GM19467 (cell line): Measurements from ENCODE around the gene TVP23A.
"Not testable (repeated sequence)": the region's sequence is repeated elsewhere in the genome, so short reads cannot be mapped to it uniquely, and the experiment has no call there.

Experiments used
- ATAC-seq: cut with Tn5 transposase; IDR thresholded peaks from one replicate; pipeline ENCODE4 v1.9.1; 2021; ENCODE audit warnings: mild to moderate bottlenecking, moderate library complexity; ENCODE audit not compliant: unreplicated experiment

The TVP23A gene

GRCh38 chr16:10836174-10836853, 17.7 kb upstream of the TVP23A start:
- no peak for ATAC-seq

DNA sequence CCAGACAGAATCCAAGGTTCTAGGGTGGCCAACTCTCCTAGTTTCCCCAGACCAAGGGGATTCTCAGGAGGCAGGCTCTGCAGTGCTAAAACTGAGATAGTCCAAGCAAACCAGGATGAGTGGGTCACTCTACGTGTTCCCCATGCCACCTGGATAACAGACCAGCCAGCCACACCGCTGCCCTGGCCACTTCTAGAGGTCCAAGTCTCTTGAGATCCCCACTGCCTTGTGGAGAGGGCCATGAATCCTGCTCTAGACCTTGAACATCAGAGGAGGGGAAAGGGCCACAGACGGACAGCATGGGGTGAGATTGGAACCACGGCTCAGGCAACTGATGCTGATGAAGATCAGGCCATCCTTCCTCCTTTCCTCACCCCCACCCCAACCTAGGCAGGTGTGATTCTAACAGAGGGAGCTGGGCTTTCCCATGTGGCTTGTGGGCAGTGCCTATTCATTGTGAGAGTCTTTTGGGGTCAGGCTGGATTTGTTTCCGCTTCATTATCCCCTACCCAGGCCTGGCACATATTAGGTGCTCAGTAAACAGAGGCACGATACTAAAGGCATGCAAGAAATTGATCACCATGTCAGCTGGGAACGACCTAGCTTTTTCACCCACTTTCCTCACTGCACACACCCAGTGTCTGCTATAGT, 16.8 kb upstream of the TVP23A start:
- peak; percentile 51 for ATAC-seq

- no peak for ATAC-seq
Measured at GRCh38 chr16:10834766-10835165, 16.2 kb upstream of the TVP23A start.

DNA sequence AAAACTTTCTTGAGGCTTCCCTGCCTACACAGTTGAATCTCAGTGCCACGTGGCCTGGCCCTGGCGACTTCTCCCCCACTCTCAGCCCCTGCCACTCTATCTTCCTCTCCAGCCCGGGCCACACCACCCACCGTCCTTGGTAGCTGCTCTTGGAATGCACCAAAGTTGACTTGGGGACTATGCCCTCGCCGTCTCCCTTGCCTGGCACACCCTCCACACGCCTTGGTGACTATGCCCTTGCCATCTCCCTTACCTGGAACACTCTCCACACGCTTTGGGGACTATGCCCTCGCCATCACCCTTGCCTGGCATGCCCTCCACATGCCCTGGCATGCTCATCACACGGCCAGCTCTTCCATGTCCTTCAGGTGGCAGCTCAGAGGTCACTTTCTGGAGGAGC, 15.5 kb upstream of the TVP23A start:
- no peak for ATAC-seq

DNA sequence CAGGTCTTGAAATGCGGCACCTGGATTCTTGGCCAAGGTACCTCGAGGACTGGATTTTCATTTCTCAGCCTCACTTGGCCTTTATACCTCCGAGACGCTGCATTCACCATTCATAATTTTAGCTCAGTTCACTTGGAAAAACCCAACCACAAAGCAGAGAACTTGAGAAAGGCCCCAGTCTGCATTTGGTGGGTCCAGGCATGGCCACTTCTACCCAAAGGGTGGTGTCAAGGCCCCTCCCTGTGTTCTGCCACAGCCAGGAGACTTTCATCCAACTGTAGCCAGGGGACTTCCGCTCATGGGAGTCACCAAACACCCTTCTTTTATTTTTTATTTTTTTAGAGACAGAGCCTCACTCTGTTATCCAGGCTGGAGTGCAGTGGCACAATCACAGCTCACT, 14.7 kb upstream of the TVP23A start:
- no peak for ATAC-seq

- ATAC-seq: no peak
Measured at GRCh38 chr16:10831894-10832886, 13.6 kb upstream of the TVP23A start.

- ATAC-seq: not testable (repeated sequence)
Measured at GRCh38 chr16:10830240-10830639, 11.6 kb upstream of the TVP23A start.

DNA sequence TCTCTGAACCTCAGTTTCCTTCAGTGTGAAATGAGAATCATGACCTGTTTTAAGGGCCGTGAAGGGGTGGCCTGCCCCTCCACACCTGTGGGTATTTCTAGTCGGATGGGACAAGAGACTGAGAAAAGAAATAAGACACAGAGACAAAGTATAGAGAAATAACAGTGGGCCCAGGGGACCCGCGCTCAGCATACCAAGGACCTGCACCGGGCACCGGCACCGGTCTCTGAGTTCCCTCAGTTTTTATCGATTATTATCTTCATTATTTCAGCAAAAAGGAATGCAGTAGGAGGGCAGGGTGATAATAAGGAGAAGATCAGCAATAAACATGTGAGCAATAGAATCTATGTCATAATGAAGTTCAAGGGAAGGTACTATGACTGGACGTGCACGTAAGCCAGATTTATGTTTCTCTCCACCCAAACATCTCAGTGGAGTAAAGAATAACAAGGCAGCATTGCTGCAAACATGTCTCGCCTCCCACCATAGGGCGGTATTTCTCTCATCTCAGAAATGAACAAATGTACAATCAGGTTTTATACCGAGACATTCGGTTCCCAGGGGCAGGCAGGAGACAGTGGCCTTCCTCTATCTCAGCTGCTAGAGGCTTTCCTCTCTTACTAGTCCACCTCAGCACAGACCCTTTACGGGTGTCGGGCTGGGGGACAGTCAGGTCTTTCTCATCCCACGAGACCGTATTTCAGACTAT, 10.9 kb upstream of the TVP23A start:
- ATAC-seq: not testable (repeated sequence)

DNA sequence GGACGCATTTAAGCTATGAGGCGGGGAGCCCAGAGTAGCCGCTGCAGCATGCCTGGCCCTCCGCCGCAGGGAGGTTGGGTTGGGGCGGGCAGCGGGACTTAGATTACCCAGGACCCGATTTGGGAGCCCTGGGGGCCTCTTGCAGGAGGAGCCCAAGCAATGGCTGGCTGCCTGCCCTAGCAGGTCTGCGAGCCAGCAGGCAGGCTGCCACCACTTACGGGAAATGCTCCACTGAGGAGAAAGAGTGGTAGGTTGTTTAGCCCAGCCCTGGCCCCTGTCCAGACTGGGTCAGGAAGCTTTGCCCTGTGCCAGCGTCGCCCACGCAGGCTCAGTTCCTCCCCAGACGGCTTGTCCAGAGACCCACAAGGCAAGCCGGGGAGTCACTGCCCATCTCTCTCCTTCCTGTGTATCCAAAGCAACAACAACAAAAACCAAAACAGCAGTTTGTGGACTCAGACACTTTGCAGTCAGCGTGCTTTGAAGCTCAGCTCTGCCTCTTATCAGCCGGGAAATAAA, 10.3 kb upstream of the TVP23A start:
- ATAC-seq: no peak

GRCh38 chr16:10827691-10828341, 9.2 kb upstream of the TVP23A start:
- ATAC-seq: no peak

- no peak for ATAC-seq
Measured at GRCh38 chr16:10824111-10824893, 5.7 kb upstream of the TVP23A start.

- no peak for ATAC-seq
Measured at GRCh38 chr16:10822702-10823101, 4.1 kb upstream of the TVP23A start.

DNA sequence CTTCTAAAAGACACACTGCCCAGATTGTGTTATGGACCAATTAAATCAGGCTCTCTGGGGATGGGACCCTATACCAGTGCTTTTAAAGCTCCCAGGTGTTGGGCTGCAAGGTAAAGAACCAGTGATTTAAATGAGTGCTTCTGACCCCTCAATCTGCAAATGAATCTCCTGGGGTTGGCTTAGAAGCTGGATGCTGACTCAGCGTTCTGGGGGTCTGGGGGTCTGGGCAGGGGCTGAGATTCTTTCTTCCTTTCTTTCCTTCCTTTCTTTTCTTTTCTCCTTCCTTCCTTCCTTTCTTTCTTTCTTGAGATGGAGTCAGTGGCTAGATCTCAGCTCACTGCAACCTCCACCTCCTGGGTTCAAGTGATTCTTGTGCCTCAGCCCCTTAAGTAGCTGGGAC, 2.0 kb upstream of the TVP23A start:
- ATAC-seq: no peak

- ATAC-seq: no peak
Measured at GRCh38 chr16:10817514-10817913, 1.1 kb downstream of the TVP23A start.

GRCh38 chr16:10813099-10813455, 5.5 kb downstream of the TVP23A start:
- ATAC-seq: no peak

DNA sequence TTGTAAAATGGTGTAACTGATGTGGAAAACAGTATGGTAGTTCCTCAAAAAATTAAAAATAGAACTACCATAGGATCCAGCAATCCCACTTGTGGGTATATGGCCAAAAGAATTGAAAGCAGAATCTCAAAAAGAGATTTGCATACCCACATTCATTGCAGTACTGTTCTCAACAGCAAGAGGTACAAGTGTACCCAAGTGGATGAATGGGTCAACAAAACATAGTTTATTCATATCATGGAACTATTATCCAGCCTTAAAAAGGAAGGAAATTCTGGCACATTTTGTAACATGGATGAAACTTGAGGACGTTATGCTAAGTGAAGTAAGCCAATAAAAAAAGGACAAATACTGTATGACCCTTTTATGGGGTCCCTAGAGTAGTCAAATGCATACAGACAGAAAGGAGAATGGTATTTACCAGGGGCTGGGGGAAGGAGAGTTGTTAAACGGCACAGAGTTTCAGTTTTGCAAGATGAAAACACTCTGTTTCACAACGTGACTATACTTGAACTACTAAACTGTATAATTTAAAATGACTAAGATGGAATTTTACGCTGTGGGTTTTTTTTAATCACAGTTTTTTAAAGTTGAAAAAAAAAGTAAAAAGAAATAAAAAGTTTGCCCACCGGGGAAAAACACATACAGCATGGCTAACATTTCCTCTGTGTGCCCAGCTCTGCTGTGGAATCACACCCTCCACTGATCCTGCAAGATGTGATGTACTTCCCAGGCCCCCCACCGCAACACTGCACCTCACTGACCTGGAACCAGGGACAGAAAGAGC, 6.1 kb downstream of the TVP23A start:
- ATAC-seq: peak; percentile 58

DNA sequence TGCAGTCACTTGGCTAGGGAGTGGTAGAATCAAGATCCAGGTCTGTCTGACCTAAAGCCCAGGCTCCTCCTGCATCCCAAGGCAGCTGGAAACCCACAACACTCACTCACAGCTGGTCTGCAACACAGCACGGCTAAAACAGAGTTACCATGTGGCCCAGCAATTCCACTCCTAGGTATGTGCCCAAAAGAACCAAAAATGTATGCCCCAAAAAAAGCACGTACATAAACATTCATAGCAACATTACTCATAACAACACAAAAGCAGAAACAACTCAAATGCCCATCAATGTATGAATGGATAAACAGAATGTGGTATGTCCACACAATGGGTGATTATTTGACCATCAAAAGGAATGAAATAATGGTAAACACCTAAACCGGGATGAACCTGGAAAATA, 8.9 kb downstream of the TVP23A start:
- ATAC-seq: no peak

DNA sequence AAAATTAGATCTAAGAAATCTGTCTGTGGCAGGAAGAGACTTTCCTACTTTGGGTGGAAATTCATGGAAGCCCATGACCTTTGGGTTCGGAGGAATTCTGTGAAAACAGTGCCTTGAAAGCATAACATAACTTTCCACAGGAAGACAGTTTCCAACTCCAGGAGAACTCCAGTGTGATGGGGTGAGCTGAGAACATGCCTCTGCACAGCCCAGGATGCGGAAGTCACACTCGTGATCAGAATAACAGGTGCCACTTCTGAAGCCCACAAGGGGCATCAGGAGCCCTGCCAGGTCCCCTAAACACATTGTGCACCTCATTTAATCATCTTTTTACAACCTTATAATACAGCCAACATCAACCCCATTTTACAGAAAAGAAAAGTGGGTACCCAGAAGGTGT, 9.7 kb downstream of the TVP23A start:
- ATAC-seq: no peak

GRCh38 chr16:10808218-10808617, 10.4 kb downstream of the TVP23A start:
- ATAC-seq: no peak
